ENCODE results near the gene EML3. TPM values are rescaled to one million over a fixed set of nuclear protein-coding genes. Genes with fewer than 3 reads are reported as not detected.
"Not testable (repeated sequence)": the region's sequence is repeated elsewhere in the genome, so short reads cannot be mapped to it uniquely, and the experiment has no call there.

EML3 gene
- total and polyA plus RNA-seq, 7 experiments from 2014 or later, result 14.6 to 209 (median 169) TPM

- H3K4me1 ChIP-seq (ENCODE audit: control insufficient read depth in 2 of 2, insufficient read depth in 2 of 2, low read length in 2 of 2); H3K9me3 Mint-ChIP-seq; CTCF ChIA-PET; H3K27ac ChIP-seq (ENCODE audit: low read depth, low read length); DNase-seq; ATAC-seq; intact Hi-C loops (cut with micrococcal nuclease); H3K9me3 ChIP-seq (ENCODE audit: control insufficient read depth in 2 of 3, low read length in 3 of 3); H3K27me3 Mint-ChIP-seq; H3K27ac Mint-ChIP-seq; H3K4me3 Mint-ChIP-seq; H3K27me3 ChIP-seq (ENCODE audit: control insufficient read depth in 2 of 2, insufficient read depth in 2 of 2, low read length in 2 of 2); H3K4me3 ChIP-seq (ENCODE audit: low read length): not testable (repeated sequence)
- H3K36me3 ChIP-seq (ENCODE audit: control insufficient read depth in 2 of 3, insufficient read depth in 3 of 3, low read length in 3 of 3), result peaks cover 6 to 70% (median 7%) of the 10 kb centered on the region in 3 experiments
- Mint-ChIP-seq H3K36me3 (peaks cover 0 to 16% (median 7%) of the 10 kb centered on the region in 5 donors), H3K4me1 (peaks cover 0 to 15% (median 6%) of the 10 kb centered on the region in 7 donors)
- POLR2A ChIA-PET, result interaction anchor here (6.7 kb wide), 1 partner anchor 11 kb away, joined by 33 read pairs; the partner anchor contains the start of gene TUT1
Measured at GRCh38 chr11:62581735-62582134, 30.8 kb downstream of the EML3 start.

- Histone ChIP-seq H3K27ac (ENCODE audit: low read depth, low read length) (no peak overlapping the region), H3K9me3 (ENCODE audit: control insufficient read depth in 2 of 3, low read length in 3 of 3) (no peaks in the 10 kb centered on the region), H3K27me3 (ENCODE audit: control insufficient read depth in 2 of 2, insufficient read depth in 2 of 2, low read length in 2 of 2) (no peaks in the 10 kb centered on the region), H3K36me3 (ENCODE audit: control insufficient read depth in 2 of 3, insufficient read depth in 3 of 3, low read length in 3 of 3) (peaks cover 6 to 72% (median 7%) of the 10 kb centered on the region in 3 experiments), H3K4me1 (ENCODE audit: control insufficient read depth in 2 of 2, insufficient read depth in 2 of 2, low read length in 2 of 2) (no peaks in the 10 kb centered on the region), H3K4me3 (ENCODE audit: low read length) (no peak overlapping the region)
- H3K36me3 Mint-ChIP-seq, result peaks cover 0 to 16% (median 11%) of the 10 kb centered on the region in 5 donors
- no peaks in the 10 kb centered on the region for H3K27me3 Mint-ChIP-seq
- H3K9me3 Mint-ChIP-seq, result peaks cover 0 to 2% (median 0%) of the 10 kb centered on the region in 11 donors
- no peak overlapping the region for H3K4me3 Mint-ChIP-seq
- intact Hi-C loops (cut with micrococcal nuclease), result no loop called here
- peaks cover 0 to 12% (median 5%) of the 10 kb centered on the region in 7 donors for H3K4me1 Mint-ChIP-seq
- peak overlapping the region in 2 of 9 donors; percentile 48 to 75 for H3K27ac Mint-ChIP-seq
- ChIA-PET CTCF (interaction anchor here (0.5 kb wide), 1 partner anchor 17 kb away, joined by 7 read pairs; no protein-coding TSS in a partner anchor), POLR2A (interaction anchor here (0.5 to 6.7 kb wide), 3 partner anchors 11 to 86 kb away, joined by 3 to 33 read pairs (median 3); partner anchors contain the start of genes C11orf98, CSKMT and TUT1)
- DNase-seq (no peak), ATAC-seq (no peak)
Measured at GRCh38 chr11:62580959-62581715, 31.4 kb downstream of the EML3 start.

- Histone ChIP-seq H3K4me3 (ENCODE audit: low read length) (no peak overlapping the region), H3K27me3 (ENCODE audit: control insufficient read depth in 2 of 2, insufficient read depth in 2 of 2, low read length in 2 of 2) (no peaks in the 10 kb centered on the region), H3K27ac (ENCODE audit: low read depth, low read length) (no peak overlapping the region), H3K4me1 (ENCODE audit: control insufficient read depth in 2 of 2, insufficient read depth in 2 of 2, low read length in 2 of 2) (no peaks in the 10 kb centered on the region), H3K36me3 (ENCODE audit: control insufficient read depth in 2 of 3, insufficient read depth in 3 of 3, low read length in 3 of 3) (peaks cover 6 to 70% (median 7%) of the 10 kb centered on the region in 3 experiments), H3K9me3 (ENCODE audit: control insufficient read depth in 2 of 3, low read length in 3 of 3) (no peaks in the 10 kb centered on the region)
- Mint-ChIP-seq H3K9me3 (peaks cover 0 to 2% (median 0%) of the 10 kb centered on the region in 11 donors), H3K27me3 (no peaks in the 10 kb centered on the region), H3K27ac (no peak overlapping the region), H3K4me1 (peaks cover 10 to 22% (median 12%) of the 10 kb centered on the region in 7 donors), H3K4me3 (no peak overlapping the region), H3K36me3 (peaks cover 0 to 17% (median 11%) of the 10 kb centered on the region in 5 donors)
- ATAC-seq, result no peak
- CTCF ChIA-PET, result no interaction called here
- no peak for DNase-seq
- POLR2A ChIA-PET, result interaction anchor here (1.3 to 6.7 kb wide), 3 partner anchors 8 to 13 kb away, joined by 3 to 33 read pairs (median 7); partner anchors contain the start of gene TUT1
- intact Hi-C loops (cut with micrococcal nuclease), result no loop called here
Measured at GRCh38 chr11:62579252-62579651, 33.3 kb downstream of the EML3 start.

GRCh38 chr11:62578541-62578940 lies 34.0 kb downstream of the EML3 start:
- peaks cover 11 to 25% (median 15%) of the 10 kb centered on the region in 7 donors for H3K4me1 Mint-ChIP-seq

GRCh38 chr11:62577046-62577714 lies 35.4 kb downstream of the EML3 start:
- Histone ChIP-seq H3K4me1 (ENCODE audit: control insufficient read depth in 2 of 2, insufficient read depth in 2 of 2, low read length in 2 of 2) (peaks cover 7 to 8% of the 10 kb centered on the region in 2 donors), H3K4me3 (ENCODE audit: low read length) (no peak overlapping the region), H3K27ac (ENCODE audit: low read depth, low read length) (no peak overlapping the region), H3K27me3 (ENCODE audit: control insufficient read depth in 2 of 2, insufficient read depth in 2 of 2, low read length in 2 of 2) (no peaks in the 10 kb centered on the region), H3K9me3 (ENCODE audit: control insufficient read depth in 2 of 3, low read length in 3 of 3) (no peaks in the 10 kb centered on the region), H3K36me3 (ENCODE audit: control insufficient read depth in 2 of 3, insufficient read depth in 3 of 3, low read length in 3 of 3) (peaks cover 0 to 65% (median 7%) of the 10 kb centered on the region in 3 experiments)
- ATAC-seq (no peak), DNase-seq (no peak)
- POLR2A ChIA-PET, result interaction anchor here (0.6 to 8.1 kb wide), 5 partner anchors 15 to 135 kb away, joined by 3 to 92 read pairs (median 3); partner anchors contain the start of genes C11orf98, CSKMT and TUT1
- Mint-ChIP-seq H3K36me3 (peaks cover 1 to 24% (median 17%) of the 10 kb centered on the region in 5 donors), H3K4me3 (peak overlapping the region in 1 of 10 donors; percentile 26), H3K4me1 (peaks cover 21 to 37% (median 29%) of the 10 kb centered on the region in 7 donors), H3K27me3 (no peaks in the 10 kb centered on the region), H3K9me3 (peaks cover 0 to 2% (median 0%) of the 10 kb centered on the region in 11 donors), H3K27ac (peak overlapping the region in 2 of 9 donors; percentile 17 to 68)
- intact Hi-C loops (cut with micrococcal nuclease), result no loop called here
- CTCF ChIA-PET, result interaction anchor here (1.4 kb wide), 1 partner anchor 13 kb away, joined by 3 read pairs; no protein-coding TSS in a partner anchor

More at GRCh38 chr11:62578541-62578940, 34.0 kb downstream of the EML3 start:
- Histone ChIP-seq H3K36me3 (ENCODE audit: control insufficient read depth in 2 of 3, insufficient read depth in 3 of 3, low read length in 3 of 3) (peaks cover 1 to 64% (median 7%) of the 10 kb centered on the region in 3 experiments), H3K4me3 (ENCODE audit: low read length) (no peak overlapping the region), H3K27me3 (ENCODE audit: control insufficient read depth in 2 of 2, insufficient read depth in 2 of 2, low read length in 2 of 2) (no peaks in the 10 kb centered on the region), H3K9me3 (ENCODE audit: control insufficient read depth in 2 of 3, low read length in 3 of 3) (no peaks in the 10 kb centered on the region), H3K27ac (ENCODE audit: low read depth, low read length) (no peak overlapping the region), H3K4me1 (ENCODE audit: control insufficient read depth in 2 of 2, insufficient read depth in 2 of 2, low read length in 2 of 2) (no peaks in the 10 kb centered on the region)
- intact Hi-C loops (cut with micrococcal nuclease), result no loop called here
- DNase-seq (no peak), ATAC-seq (no peak)
- Mint-ChIP-seq H3K27me3 (no peaks in the 10 kb centered on the region), H3K9me3 (peaks cover 0 to 2% (median 0%) of the 10 kb centered on the region in 11 donors), H3K36me3 (peaks cover 0 to 17% (median 11%) of the 10 kb centered on the region in 5 donors), H3K27ac (no peak overlapping the region), H3K4me3 (no peak overlapping the region)
- POLR2A ChIA-PET, result interaction anchor here (1.3 to 6.7 kb wide), 2 partner anchors 8 to 14 kb away, joined by 7 to 33 read pairs; partner anchors contain the start of gene TUT1
- CTCF ChIA-PET, result no interaction called here

- Histone ChIP-seq H3K4me3 (ENCODE audit: low read length) (no peak overlapping the region), H3K4me1 (ENCODE audit: control insufficient read depth in 2 of 2, insufficient read depth in 2 of 2, low read length in 2 of 2) (peaks cover 8 to 11% of the 10 kb centered on the region in 2 donors), H3K27ac (ENCODE audit: low read depth, low read length) (no peak overlapping the region), H3K9me3 (ENCODE audit: control insufficient read depth in 2 of 3, low read length in 3 of 3) (no peaks in the 10 kb centered on the region), H3K36me3 (ENCODE audit: control insufficient read depth in 2 of 3, insufficient read depth in 3 of 3, low read length in 3 of 3) (peaks cover 0 to 68% (median 2%) of the 10 kb centered on the region in 3 experiments), H3K27me3 (ENCODE audit: control insufficient read depth in 2 of 2, insufficient read depth in 2 of 2, low read length in 2 of 2) (no peaks in the 10 kb centered on the region)
- H3K4me1 Mint-ChIP-seq, result peaks cover 34 to 47% (median 39%) of the 10 kb centered on the region in 7 donors
- intact Hi-C loops (cut with micrococcal nuclease), result no loop called here
- H3K9me3 Mint-ChIP-seq, result peaks cover 0 to 2% (median 0%) of the 10 kb centered on the region in 11 donors
- H3K27ac Mint-ChIP-seq, result peak overlapping the region in 6 of 9 donors; percentile 59 to 95 (median 81)
- DNase-seq (no peak), ATAC-seq (no peak)
- peaks cover 15 to 30% (median 24%) of the 10 kb centered on the region in 5 donors for H3K36me3 Mint-ChIP-seq
- ChIA-PET CTCF (no interaction called here), POLR2A (interaction anchor here (7.5 to 8.1 kb wide), 2 partner anchors 17 to 20 kb away, joined by 92 read pairs; partner anchors contain the start of gene TUT1)
- H3K27me3 Mint-ChIP-seq, result no peaks in the 10 kb centered on the region
- peak overlapping the region in 8 of 10 donors; percentile 66 to 100 (median 94) for H3K4me3 Mint-ChIP-seq
Measured at GRCh38 chr11:62575837-62576236, 36.7 kb downstream of the EML3 start.
